Measurements from ENCODE around the gene KIAA0513. TPM values are rescaled to one million over a fixed set of nuclear protein-coding genes. Genes with fewer than 3 reads are reported as not detected.

KIAA0513 gene
- total RNA-seq, 1 experiment from 2014 or later, result 2.9 TPM

GRCh38 chr16:84992717-84993075 lies 34.9 kb upstream of the KIAA0513 start:
- ChIA-PET CTCF (no interaction called here), POLR2A (ENCODE audit: low non-redundant PET) (no interaction called here)
- no peak for DNase-seq (ENCODE audit: low spot score)
- Histone ChIP-seq H3K27ac (ENCODE audit: low read depth, low read length, poor library complexity, severe bottlenecking) (no peak overlapping the region), H3K9me3 (ENCODE audit: low read depth, low read length, poor library complexity, severe bottlenecking) (no peaks in the 10 kb centered on the region), H3K36me3 (ENCODE audit: insufficient read depth, low read length, poor library complexity, severe bottlenecking) (peaks cover 26% of the 10 kb centered on the region), H3K27me3 (replicated peaks; ENCODE audit: insufficient read depth, low read depth, low read length, poor library complexity) (no peaks in the 10 kb centered on the region), H3K4me3 (ENCODE audit: low read depth, low read length, poor library complexity, severe bottlenecking) (no peak overlapping the region), H3K4me1 (ENCODE audit: insufficient read depth, low read length, poor library complexity, severe bottlenecking) (no peaks in the 10 kb centered on the region)
- BruUV-seq (replicated peaks), result no TSS peak
- intact Hi-C loops (cut with micrococcal nuclease; ENCODE audit: unreplicated experiment), result no loop called here
- TF ChIP-seq CTCF (conservative IDR thresholded peaks at IDR 0.05; ENCODE audit: low read depth, low read length) (no peak), EZH2 (IDR thresholded peaks at IDR 0.05; ENCODE audit: borderline replicate concordance, low read depth, low read length, poor library complexity, severe bottlenecking) (no peak)

GRCh38 chr16:84993926-84994325 lies 33.7 kb upstream of the KIAA0513 start:
- ChIA-PET POLR2A (ENCODE audit: low non-redundant PET) (no interaction called here), CTCF (no interaction called here)
- no TSS peak for BruUV-seq (replicated peaks)

DNA sequence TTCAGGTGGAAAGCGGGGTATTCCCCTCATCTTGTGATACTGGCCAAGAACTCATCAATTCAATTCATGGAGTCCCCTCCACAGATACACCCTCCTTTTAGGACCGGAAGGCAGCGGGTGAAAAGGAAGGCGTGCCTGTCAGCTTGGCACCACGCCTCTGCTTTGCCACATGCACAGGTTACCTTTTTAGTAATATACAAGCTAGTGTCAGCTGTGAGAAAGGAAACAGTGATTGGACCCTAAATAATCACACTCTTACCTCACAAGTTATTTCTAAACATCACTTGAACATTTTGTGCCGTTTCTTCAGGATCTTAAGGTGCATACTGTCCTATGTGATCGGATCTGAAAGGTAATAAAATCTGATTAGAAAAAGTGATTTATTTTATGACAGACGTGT lies 31.9 kb upstream of the KIAA0513 start:
- DNase-seq (ENCODE audit: low spot score), result no peak
- TF ChIP-seq EZH2 (IDR thresholded peaks at IDR 0.05; ENCODE audit: borderline replicate concordance, low read depth, low read length, poor library complexity, severe bottlenecking), result no peak
- TF ChIP-seq CTCF (conservative IDR thresholded peaks at IDR 0.05; ENCODE audit: low read depth, low read length), result no peak
- no TSS peak for BruUV-seq (replicated peaks)
- intact Hi-C loops (cut with micrococcal nuclease; ENCODE audit: unreplicated experiment), result no loop called here
- Histone ChIP-seq H3K27me3 (replicated peaks; ENCODE audit: insufficient read depth, low read depth, low read length, poor library complexity) (no peaks in the 10 kb centered on the region), H3K4me3 (ENCODE audit: low read depth, low read length, poor library complexity, severe bottlenecking) (no peak overlapping the region), H3K36me3 (ENCODE audit: insufficient read depth, low read length, poor library complexity, severe bottlenecking) (peaks cover 6% of the 10 kb centered on the region), H3K27ac (ENCODE audit: low read depth, low read length, poor library complexity, severe bottlenecking) (no peak overlapping the region), H3K9me3 (ENCODE audit: low read depth, low read length, poor library complexity, severe bottlenecking) (no peaks in the 10 kb centered on the region), H3K4me1 (ENCODE audit: insufficient read depth, low read length, poor library complexity, severe bottlenecking) (no peaks in the 10 kb centered on the region)
- ChIA-PET CTCF (no interaction called here), POLR2A (ENCODE audit: low non-redundant PET) (no interaction called here)

More at GRCh38 chr16:84993926-84994325, 33.7 kb upstream of the KIAA0513 start:
- Histone ChIP-seq H3K9me3 (ENCODE audit: low read depth, low read length, poor library complexity, severe bottlenecking) (no peaks in the 10 kb centered on the region), H3K27me3 (replicated peaks; ENCODE audit: insufficient read depth, low read depth, low read length, poor library complexity) (no peaks in the 10 kb centered on the region), H3K4me1 (ENCODE audit: insufficient read depth, low read length, poor library complexity, severe bottlenecking) (no peaks in the 10 kb centered on the region), H3K36me3 (ENCODE audit: insufficient read depth, low read length, poor library complexity, severe bottlenecking) (peaks cover 17% of the 10 kb centered on the region), H3K4me3 (ENCODE audit: low read depth, low read length, poor library complexity, severe bottlenecking) (no peak overlapping the region), H3K27ac (ENCODE audit: low read depth, low read length, poor library complexity, severe bottlenecking) (no peak overlapping the region)
- no peak for DNase-seq (ENCODE audit: low spot score)
- intact Hi-C loops (cut with micrococcal nuclease; ENCODE audit: unreplicated experiment), result no loop called here
- no peak for TF ChIP-seq CTCF (conservative IDR thresholded peaks at IDR 0.05; ENCODE audit: low read depth, low read length)
- TF ChIP-seq EZH2 (IDR thresholded peaks at IDR 0.05; ENCODE audit: borderline replicate concordance, low read depth, low read length, poor library complexity, severe bottlenecking), result no peak
